OCI-LY7 (cell line): Measurements from ENCODE around the gene ADD1. TPM values are rescaled to one million over a fixed set of nuclear protein-coding genes. Genes with fewer than 3 reads are reported as not detected.

Experiments
- BruUV-seq: library from RNA; stranded (reverse); fragments of 400-500 nt; replicated peaks from 2 replicates; lab custom pipeline; 2021; lab: Mats Ljungman, UMichigan
- CTCF ChIA-PET: fragments of 300-600 bp; sonication (Branson Sonifier 250); formaldehyde crosslinking; loops from one replicate; lab custom pipeline; 2022; ENCODE audit warnings: antibody characterized with exemption; ENCODE audit not compliant: unreplicated experiment; lab: Charles Lee
- POLR2A ChIA-PET: fragments of 300-600 bp; sonication (Branson Sonifier 250); formaldehyde crosslinking; loops from one replicate; lab custom pipeline; 2022; ENCODE audit warnings: antibody characterized with exemption; lab: Charles Lee
- DNase-seq: peaks from one replicate; pipeline ENCODE4 v3.0.0-alpha.2; 2015; ENCODE audit warnings: low spot score
- H2AFZ ChIP-seq: fragments of 200-600 bp; sonication (generic), shearing (Covaris generic); 2 replicates; pipeline ENCODE4 v1.6.1; 2014; ENCODE audit warnings: mild to moderate bottlenecking, antibody characterized with exemption, low read length, moderate library complexity
- H3K27ac ChIP-seq: fragments of 200-600 bp; sonication (generic); 2 replicates; pipeline ENCODE4 v1.5.1; 2014; ENCODE audit warnings: mixed run types, low read depth, mild to moderate bottlenecking, moderate library complexity, low read length, inconsistent platforms; ENCODE audit not compliant: poor library complexity, severe bottlenecking
- H3K36me3 ChIP-seq: fragments of 200-600 bp; sonication (generic); 2 replicates; pipeline ENCODE4 v1.6.1; 2014; ENCODE audit warnings: mild to moderate bottlenecking, antibody characterized with exemption, low read length, moderate library complexity, mixed read lengths; ENCODE audit not compliant: insufficient read depth
- H3K4me1 ChIP-seq: fragments of 200-600 bp; sonication (generic); 2 replicates; pipeline ENCODE4 v1.5.1; 2014; ENCODE audit warnings: mild to moderate bottlenecking, low read length; ENCODE audit not compliant: insufficient read depth, poor library complexity, severe bottlenecking
- H3K4me2 ChIP-seq: fragments of 200-600 bp; sonication (generic); 2 replicates; pipeline ENCODE4 v1.6.1; 2014; ENCODE audit warnings: mild to moderate bottlenecking, low read length
- H3K4me3 ChIP-seq: fragments of 200-600 bp; sonication (generic); 2 replicates; pipeline ENCODE4 v1.5.1; 2014; ENCODE audit warnings: mild to moderate bottlenecking, low read depth, low read length; ENCODE audit not compliant: poor library complexity, severe bottlenecking
- H3K79me2 ChIP-seq: fragments of 200-600 bp; sonication (generic); 2 replicates; pipeline ENCODE4 v1.6.1; 2016; ENCODE audit warnings: low read depth, mild to moderate bottlenecking, low read length, moderate library complexity, mixed read lengths; ENCODE audit not compliant: insufficient read depth
- H3K9me2 ChIP-seq: fragments of 200-600 bp; sonication (generic); 2 replicates; pipeline ENCODE4 v1.6.1; 2016; ENCODE audit warnings: mild to moderate bottlenecking, low read length, mixed read lengths; ENCODE audit not compliant: insufficient read depth
- H3K9me3 ChIP-seq: fragments of 200-600 bp; sonication (generic); 2 replicates; pipeline ENCODE4 v1.6.1; 2014; ENCODE audit warnings: mild to moderate bottlenecking, mixed run types, low read length, mixed read lengths
- H4K20me1 ChIP-seq: fragments of 200-600 bp; sonication (generic); 2 replicates; pipeline ENCODE4 v1.6.1; 2014; ENCODE audit warnings: mild to moderate bottlenecking, antibody characterized with exemption, low read length, moderate library complexity, mixed read lengths; ENCODE audit not compliant: insufficient read depth
- CTCF ChIP-seq: fragments of 200-600 bp; sonication (generic); conservative IDR thresholded peaks from 2 replicates; pipeline ENCODE4 v1.5.1; 2014; ENCODE audit warnings: mild to moderate bottlenecking, antibody characterized with exemption, low read length, moderate library complexity, mixed read lengths
- EZH2phosphoT487 ChIP-seq: fragments of 200-600 bp; sonication (generic); IDR thresholded peaks from 2 replicates; pipeline ENCODE4 v1.6.1; 2018; ENCODE audit warnings: low read depth, borderline replicate concordance, mild to moderate bottlenecking, mixed run types, antibody characterized with exemption, low read length, moderate library complexity, mixed read lengths
- intact Hi-C: fragments of 100-400 bp; cut with micrococcal nuclease; formaldehyde crosslinking; loops from one replicate; pipeline ENCODE4 v1.10.0; 2022; ENCODE audit not compliant: unreplicated experiment
- total RNA-seq, 2 experiments: library from RNA; depleted of rRNA in 1 of 2; stranded (reverse); fragments of >200 nt in 1 of 2; shearing (Covaris generic) in 1 of 2; gene quantifications; 2 replicates each; pipeline ENCODE4 v1.2.3, GENCODE V29; 2014 to 2022

ADD1 gene
- total RNA-seq, 2 experiments from 2014 or later: 85.3 to 108 TPM

- H3K27ac ChIP-seq: peak overlapping the region; percentile 48
- intact Hi-C loops: loop anchor here (1.0 to 2.0 kb wide), 2 partner anchors 23 to 25 kb away; no protein-coding TSS in a partner anchor
- no peaks in the 10 kb centered on the region for H4K20me1 ChIP-seq
- peak overlapping the region; percentile 67 for H3K4me3 ChIP-seq
- H3K4me1 ChIP-seq: peaks cover 33% of the 10 kb centered on the region
- TF ChIP-seq CTCF: no peak
- no peak for TF ChIP-seq EZH2phosphoT487
- H3K9me2 ChIP-seq: no peaks in the 10 kb centered on the region
- H3K9me3 ChIP-seq: no peaks in the 10 kb centered on the region
- no peaks in the 10 kb centered on the region for H3K79me2 ChIP-seq
- peak overlapping the region; percentile 78 for H3K4me2 ChIP-seq
- H2AFZ ChIP-seq: peak overlapping the region; percentile 69; the same call in 1 of the 2 replicates
- POLR2A ChIA-PET: interaction anchor here (0.6 to 2.3 kb wide), 5 partner anchors 10 to 627 kb away, joined by 3 to 5 read pairs (median 4); no protein-coding TSS in a partner anchor
- no peaks in the 10 kb centered on the region for H3K36me3 ChIP-seq
- peak; percentile 88 for DNase-seq
- CTCF ChIA-PET: interaction anchor here (1.2 kb wide), 1 partner anchor 26 kb away, joined by 5 read pairs; no protein-coding TSS in a partner anchor
- no TSS peak for BruUV-seq
These were observed 31.6 kb upstream of the ADD1 start for GRCh38 chr4:2811830-2812611.

GRCh38 chr4:2812612-2813354, 30.9 kb upstream of the ADD1 start:
- intact Hi-C loops: loop anchor here (1.0 to 2.0 kb wide), 2 partner anchors 23 to 26 kb away; no protein-coding TSS in a partner anchor
- Histone ChIP-seq H4K20me1 (no peaks in the 10 kb centered on the region), H2AFZ (peak overlapping the region; percentile 69; the same call in 1 of the 2 replicates), H3K79me2 (no peaks in the 10 kb centered on the region), H3K4me3 (peak overlapping the region; percentile 67), H3K27ac (peak overlapping the region; percentile 48), H3K9me3 (no peaks in the 10 kb centered on the region), H3K4me2 (peak overlapping the region; percentile 78), H3K4me1 (peaks cover 37% of the 10 kb centered on the region), H3K9me2 (no peaks in the 10 kb centered on the region), H3K36me3 (no peaks in the 10 kb centered on the region)
- no peak for TF ChIP-seq CTCF
- no peak for TF ChIP-seq EZH2phosphoT487
- POLR2A ChIA-PET: interaction anchor here (0.6 to 2.3 kb wide), 10 partner anchors 9 to 628 kb away, joined by 3 to 5 read pairs (median 3); no protein-coding TSS in a partner anchor
- no TSS peak for BruUV-seq
- DNase-seq: peak; percentile 28
- CTCF ChIA-PET: interaction anchor here (0.6 to 1.2 kb wide), 2 partner anchors 13 to 27 kb away, joined by 5 read pairs; no protein-coding TSS in a partner anchor
